Activated CD8-positive, alpha-beta memory T cell treated with anti-CD3 and anti-CD28 coated beads, Interleukin-2, amount 50 U/mL, for 24 hours (primary cell): ENCODE results near the gene OTOP1.
"Not testable (repeated sequence)": the region's sequence is repeated elsewhere in the genome, so short reads cannot be mapped to it uniquely, and the experiment has no call there.

Experiments used
- DNase-seq: peaks from one replicate; pipeline ENCODE4 v3.0.0-alpha.2; 2020; ENCODE audit errors: extremely low read depth

OTOP1 gene, protein sequence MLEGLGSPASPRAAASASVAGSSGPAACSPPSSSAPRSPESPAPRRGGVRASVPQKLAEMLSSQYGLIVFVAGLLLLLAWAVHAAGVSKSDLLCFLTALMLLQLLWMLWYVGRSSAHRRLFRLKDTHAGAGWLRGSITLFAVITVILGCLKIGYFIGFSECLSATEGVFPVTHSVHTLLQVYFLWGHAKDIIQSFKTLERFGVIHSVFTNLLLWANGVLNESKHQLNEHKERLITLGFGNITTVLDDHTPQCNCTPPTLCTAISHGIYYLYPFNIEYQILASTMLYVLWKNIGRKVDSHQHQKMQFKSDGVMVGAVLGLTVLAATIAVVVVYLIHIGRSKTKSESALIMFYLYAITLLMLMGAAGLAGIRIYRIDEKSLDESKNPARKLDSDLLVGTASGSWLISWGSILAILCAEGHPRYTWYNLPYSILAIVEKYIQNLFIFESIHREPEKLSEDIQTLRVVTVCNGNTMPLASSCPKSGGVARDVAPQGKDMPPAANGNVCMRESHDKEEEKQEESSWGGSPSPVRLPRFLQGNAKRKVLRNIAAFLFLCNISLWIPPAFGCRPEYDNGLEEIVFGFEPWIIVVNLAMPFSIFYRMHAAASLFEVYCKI

DNA sequence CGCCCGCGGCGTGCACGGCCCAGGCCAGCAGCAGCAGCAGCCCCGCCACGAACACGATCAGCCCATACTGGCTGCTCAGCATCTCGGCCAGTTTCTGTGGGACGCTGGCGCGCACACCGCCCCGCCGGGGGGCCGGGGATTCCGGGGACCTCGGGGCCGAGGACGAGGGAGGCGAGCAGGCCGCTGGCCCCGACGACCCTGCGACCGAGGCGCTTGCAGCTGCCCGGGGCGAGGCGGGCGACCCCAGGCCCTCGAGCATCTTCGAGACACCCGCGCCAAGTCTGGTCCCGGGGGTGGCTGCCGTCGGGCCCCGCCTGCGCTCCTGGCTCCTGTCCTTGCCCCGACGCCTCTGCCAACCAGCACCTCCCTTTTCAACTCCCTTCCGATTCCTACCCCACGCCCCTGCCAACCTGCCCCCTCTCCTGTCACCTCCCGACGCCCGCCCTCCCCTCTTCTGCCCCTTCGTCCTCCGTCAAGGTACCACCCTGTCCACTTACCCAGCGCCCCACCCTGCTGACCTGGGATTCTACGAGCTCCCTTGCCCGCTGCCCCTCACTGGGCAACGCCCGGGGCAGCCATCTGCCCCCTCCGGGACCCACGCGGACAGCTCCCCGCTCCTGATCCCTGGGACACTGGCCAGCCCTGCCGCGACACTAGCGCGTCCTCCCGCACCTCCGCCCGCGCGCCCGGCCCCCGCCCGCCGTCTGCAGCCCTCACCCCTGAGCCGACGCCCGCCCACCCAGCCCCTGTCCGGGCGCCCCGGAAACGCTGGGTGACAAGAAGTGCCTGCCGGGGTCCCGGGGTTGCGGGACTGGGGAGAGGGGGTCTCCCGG is at the start of gene OTOP1:
TSS of gene OTOP1 (minus strand) at position 324 of the 833 bp plus-strand sequence. CDS start at position 259, 65 bp downstream.
- DNase-seq: no peak

DNA sequence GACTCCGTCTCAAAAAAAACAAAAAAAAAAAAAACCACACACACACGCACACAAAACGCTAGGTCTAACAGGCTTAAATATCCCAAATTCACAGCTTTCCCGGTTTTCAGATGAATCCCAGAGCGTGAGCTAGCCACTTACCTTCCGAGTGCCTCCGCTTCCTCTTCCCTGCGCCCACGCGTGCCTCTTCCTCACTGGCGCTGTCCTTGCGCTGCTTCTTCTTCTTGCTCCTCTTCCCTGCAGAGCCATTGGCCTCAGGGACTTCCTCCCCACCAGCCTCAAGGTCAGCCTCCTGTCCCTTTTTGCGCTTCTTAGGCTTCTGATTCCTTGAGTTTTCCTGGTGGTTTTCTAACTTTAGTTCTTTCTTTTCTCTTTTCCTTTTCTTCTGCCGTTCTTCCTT is 47.5 kb upstream of the OTOP1 start:
- DNase-seq: no peak

DNA sequence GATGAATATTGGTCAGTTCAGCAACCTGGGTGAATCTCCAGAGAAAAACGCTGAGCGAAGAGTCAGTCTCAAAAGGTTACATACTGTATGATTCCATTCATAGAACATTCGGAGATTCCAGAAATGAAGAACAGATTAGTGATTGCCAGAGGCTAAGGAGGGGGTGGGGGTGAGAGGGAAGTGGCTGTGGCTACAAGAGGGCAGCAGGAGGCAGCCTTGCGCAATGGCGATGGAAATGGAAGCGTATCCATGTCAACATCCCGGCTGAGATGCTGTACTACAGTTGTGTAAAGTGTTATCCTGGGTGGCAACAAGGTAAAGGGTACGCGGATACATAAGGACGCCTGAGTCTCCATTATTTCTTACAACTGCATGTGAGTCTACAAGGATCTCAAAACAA is 45.2 kb upstream of the OTOP1 start:
- no peak for DNase-seq

DNA sequence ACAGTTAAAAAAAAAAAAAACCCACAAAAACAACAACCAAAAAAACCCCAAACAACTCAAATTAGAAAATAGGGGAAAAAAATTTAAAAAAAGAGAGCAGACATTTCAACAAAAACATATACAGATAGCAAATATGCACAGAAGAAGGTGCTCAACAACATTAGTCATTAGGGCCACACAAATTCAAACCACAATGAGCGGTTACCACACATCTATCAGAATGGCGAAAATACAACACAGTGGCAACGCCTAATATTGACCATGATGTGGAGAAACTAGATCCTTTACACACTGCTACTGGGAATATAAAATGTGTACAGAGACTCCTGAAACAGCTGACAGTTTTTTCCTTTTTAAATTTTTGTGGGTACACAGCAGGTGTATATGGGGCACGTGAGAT is 43.8 kb upstream of the OTOP1 start:
- no peak for DNase-seq

DNA sequence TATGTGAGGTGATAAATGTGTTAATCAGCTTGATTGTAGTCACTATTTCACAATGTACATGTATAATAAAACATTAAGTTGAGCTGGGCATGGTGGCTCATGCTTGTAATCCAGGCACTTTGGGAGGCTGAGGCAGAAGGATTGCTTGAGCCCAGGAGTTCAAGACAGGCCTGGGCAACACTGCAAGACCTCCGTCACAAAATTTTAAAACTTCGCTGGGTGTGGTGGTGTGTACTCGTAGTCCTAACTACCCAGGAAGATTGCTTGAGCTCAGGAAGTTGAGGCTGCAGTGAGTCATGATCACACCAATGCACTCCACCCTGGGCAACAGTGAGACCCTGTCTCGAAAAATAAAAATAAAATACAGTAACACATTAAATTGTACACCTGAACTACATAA is 43.1 kb upstream of the OTOP1 start:
- no peak for DNase-seq

DNA sequence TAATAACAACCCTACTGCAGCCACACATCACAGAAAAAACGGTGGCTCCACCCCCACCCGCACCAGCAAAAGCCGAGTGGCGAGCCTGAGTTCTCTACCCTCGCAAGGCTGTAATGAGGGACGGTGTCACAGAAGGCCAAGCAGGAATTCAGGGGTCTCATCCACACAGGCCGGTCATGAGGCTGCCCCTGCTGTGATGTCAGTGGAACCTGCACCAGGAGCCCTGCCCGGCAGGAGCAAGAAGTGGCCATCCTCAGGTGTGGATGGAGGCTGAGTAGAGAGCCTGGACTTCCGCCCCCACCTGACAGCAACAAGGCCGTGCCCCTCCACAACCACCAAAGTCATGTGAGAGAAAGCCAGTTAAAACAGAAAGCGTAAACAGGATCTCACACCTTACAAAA is 42.6 kb upstream of the OTOP1 start:
- DNase-seq: no peak

DNA sequence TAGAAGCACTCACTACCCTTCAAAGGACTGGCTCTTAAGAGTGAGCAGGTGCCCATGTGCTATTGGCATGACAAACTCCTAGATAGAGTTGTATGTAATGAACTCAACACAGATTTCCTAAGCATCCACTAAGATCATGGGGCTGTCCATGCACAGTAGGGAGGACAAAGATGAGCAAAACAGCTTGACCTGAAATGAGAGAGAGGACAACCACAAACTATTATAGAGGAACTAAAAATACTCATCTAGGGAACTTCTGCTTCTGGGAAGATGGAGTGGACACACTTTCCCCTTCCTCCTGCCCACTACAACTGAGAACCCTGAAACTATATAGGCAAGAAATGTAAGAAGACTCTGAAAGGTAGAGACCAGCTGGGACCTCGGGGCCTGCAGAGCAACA is 42.0 kb upstream of the OTOP1 start:
- DNase-seq: no peak

DNA sequence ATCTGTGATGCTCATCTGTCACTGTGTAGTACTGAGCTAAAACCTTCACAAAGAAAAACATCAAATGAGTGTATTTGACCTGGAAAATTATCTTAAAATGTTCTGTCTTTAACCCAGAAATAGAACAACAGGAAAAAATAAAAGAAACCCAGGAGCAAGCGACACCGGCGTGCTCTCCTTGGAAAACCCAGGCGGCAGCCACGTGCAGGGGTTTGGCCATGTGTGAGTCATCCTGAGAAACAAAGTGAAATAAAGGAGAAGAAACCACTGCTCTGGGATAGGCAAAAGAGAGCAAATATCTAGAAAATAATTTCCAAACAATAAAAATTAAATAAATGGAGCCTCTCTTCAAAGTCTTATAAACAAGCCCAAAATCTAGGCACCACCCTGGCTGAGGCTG is 41.3 kb upstream of the OTOP1 start:
- no peak for DNase-seq

DNA sequence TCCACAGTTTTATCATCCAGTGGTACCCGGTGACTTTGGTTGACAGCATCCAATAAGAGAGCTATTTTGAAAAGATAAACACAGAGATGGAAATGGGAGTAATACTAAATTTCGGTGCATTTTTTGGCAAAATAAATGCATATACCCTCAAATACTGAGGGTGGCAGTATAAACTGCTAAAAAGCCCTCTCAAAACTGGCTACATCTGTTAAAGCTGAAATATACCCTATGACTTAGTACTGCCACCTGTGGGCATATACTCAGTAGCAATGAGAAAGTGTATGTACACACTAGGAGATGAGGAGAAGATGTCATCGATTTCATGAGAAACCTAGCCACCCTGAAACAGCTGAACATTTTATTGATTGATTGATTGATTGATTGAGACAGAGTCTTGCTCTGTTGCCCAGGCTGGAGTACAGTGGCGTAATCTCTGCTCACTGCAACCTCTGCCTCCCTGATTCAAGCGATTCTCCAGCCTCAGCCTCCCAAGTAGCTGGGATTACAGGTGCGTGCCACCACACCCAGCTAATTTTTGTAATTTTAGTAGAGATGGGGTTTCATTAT is 33.5 kb upstream of the OTOP1 start:
- DNase-seq: no peak

DNA sequence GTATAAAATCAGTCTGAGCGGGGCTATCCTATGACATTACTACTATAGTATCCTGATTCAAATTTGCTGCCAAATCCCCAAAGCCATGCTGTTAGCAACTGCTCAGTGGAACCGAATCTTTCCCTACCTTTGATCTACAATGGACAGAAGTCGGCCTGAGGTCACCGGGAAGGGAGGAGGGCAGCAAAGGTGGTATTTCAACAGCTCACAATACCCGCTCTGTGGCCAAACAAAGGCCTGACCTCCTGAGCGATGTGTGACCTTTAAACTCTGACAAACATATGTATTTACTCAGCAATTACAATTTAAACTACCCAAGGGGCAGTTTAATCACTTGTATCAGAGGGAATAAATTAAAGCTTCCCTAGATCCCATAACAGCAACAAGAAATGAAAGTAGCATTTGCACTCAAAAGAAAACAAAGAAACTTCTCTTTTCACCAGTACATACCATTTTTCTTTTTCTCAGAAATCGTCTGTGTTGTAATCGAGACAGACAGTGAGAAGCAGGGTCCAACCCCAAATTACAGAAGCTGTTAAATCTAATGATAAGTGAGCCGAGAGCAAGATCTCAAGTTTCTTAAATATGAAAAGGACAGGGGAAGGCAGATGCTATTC is 32.9 kb upstream of the OTOP1 start:
- DNase-seq: no peak

DNA sequence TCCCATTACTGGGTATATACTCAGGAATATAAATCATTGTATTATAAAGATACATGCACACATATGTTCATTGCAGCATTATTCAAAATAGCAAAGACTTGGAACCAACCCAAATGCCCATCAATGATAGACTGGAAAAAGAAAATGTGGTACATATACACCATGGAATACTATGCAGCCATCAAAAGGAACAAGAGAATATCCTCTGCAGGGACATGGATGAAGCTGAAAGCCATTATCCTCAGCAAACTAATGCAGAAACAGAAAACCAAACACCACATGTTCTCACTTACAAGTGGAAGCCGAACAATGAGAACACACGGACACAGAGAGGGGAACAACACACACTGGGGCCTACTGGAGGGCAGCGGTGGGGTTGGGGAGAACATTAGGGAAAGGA is 31.0 kb upstream of the OTOP1 start:
- not testable (repeated sequence) for DNase-seq

DNA sequence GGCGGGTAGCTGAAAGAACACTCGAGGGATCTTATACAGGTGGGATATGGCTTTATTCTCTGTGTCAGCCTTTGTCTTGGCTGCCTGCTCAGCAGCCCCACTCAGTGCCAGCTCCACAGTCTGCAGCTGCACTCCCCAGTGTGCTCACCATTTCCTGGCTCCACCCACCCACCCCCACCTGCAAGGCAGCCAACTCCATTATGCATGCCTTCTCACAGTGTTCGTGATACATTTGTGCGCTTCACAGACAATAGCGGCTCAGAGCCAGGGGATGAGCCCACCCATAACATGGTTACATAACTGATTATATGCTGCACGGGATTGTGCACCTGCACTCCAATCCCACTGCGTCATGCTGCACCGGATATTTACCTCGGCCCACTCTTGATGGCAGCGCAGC is 30.1 kb upstream of the OTOP1 start:
- DNase-seq: no peak

DNA sequence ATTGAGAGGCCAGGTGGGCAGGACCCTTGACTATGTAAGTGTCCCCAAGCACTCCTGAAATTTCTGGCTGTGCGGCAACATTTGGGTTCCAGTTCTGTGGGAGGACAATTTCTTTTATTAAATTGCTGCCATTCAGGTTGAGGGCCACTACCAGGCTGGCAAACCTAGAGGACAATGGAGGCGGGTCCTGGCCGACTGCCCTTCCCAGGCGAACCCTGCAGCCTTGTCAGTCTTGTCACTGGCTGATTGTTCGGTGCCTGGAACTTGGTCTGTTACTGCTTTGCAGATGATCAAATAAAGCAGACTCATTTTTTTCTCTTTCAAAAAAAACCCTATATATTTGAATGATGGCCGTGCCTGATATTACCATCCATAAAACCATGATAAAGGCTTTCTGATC is 27.9 kb upstream of the OTOP1 start:
- no peak for DNase-seq

DNA sequence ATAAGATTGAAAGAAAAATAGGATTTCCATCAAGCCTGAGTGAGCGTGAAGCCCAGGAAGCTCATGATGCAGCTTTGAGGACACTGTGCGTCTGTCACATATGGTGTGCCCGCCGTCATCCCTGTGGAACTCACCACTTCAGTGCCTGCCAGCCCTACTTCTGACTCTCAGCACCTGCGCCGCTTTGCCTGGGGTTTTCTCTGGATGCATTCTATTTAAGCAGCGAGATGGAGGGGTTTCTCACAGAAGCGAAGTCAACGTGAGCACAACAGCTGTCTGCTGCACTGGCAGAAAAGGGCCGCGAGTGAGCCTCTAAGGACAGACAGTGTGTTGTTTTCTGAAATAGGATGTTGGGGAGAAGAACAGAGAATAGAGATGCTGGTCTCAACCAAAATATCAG is 27.5 kb upstream of the OTOP1 start:
- no peak for DNase-seq

DNA sequence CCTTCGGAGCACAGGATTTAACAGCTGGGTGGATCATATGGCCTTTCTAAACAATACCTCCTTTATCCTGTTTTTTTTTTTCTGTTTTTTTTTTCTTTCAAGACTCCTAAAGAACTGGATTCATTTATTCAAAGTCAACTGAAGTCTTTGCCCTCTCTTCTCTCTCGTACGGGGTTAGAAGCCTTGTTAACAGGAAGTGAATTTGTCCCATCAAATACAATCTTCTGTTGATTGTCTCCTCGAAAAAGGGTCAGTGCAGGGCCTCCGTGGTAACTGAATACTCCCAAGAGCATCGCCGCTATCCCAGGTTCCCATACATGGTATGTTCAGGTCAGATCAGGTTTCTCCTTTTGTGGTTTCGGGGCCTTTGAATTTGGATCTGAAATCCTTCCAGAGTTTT is 23.1 kb upstream of the OTOP1 start:
- DNase-seq: no peak

DNA sequence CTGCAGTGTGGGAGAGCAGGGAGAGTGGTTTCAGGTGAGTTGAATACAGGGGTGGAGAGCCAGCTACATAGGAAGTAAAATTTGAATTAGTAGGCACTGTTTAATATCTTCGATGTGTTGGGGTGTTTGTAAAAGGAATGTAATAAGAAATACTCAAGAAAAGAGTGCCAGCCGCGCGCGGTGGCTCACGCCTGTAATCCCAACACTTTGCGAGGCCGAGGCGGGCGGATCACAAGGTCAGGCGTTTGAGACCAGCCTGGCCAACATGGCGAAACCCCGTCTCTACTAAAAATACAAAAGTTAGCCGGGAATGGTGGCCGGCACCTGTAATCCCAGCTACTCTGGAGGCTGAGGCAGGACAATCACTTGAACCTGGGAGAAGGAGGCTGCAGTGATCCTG is 22.6 kb upstream of the OTOP1 start:
- not testable (repeated sequence) for DNase-seq

DNA sequence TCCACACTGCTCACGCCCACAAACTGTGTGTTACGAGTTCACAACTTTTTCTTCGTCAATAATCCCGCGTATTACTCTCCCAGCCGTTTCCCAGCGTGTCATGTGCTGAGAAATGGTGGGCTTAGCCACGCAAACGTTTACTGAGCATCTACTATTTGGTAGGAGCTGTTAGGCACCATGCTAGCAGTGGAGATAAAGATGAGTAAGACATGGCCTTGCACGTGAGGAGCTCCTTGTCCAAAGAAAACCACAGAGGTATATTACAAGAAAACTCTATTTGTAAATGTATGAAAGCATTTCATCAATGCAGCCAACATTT is 22.1 kb upstream of the OTOP1 start:
- DNase-seq: no peak

DNA sequence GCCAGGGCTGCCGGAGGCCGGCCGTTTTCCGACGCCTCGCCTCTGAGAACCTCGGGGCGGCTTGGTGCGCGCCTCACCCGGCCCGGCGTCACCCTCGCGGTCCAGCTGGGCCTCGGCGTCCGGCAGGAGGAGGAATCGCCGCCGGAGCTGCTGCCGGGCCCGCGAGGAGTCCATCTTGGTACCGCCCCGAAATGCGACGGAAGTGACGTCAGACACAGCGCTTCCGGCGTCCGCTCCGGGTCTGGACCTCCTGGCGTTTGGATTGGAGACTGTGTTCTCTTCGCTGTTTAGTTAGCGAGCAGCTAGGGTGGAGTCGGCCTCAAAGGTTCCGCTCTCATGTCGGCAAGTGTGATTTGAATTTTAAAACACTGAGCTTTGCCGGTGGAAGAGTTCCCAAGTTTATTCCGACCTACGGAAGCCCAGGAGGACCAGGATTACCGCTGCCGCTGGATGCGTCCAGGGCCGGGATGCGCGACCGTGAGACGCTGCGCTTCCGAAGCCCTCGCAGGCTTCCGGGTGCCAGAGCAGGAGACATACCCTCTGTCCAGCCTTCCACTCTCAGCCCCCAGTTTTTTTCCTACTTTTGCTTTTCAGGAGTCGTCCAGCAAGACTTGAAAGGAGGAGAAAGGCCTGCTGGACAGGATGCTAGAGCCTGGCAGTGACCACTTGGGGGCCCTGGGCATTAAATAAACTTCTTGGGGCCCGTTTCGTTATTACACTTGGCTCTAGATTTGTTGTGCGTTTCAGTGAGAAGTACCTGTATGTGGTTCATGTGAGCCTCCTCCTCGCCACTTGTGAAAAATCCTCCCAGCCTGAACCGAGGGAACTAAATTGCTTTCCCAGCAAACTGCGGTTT is 21.5 kb upstream of the OTOP1 start, which contains the start of gene TMEM128:
TSS of gene TMEM128 (minus strand) at position 195 of the 856 bp plus-strand sequence. CDS start at position 174, 21 bp downstream.
- peak; percentile 82 for DNase-seq

DNA sequence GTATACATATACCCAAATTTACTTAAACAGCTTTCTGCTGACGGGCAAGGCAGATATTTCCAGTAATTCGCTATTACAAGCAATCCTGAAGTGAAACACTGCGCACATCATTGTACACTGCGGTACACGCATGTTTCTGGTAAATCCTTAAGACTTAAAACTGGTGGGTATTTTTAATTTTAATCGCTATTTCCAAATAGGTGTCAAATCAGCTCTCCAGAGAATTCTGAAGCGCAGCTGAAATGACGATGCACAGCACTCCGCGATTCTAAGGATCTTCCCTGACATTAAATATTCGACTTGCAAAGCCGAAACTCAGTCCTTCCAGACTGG is 20.9 kb upstream of the OTOP1 start:
- DNase-seq: no peak

DNA sequence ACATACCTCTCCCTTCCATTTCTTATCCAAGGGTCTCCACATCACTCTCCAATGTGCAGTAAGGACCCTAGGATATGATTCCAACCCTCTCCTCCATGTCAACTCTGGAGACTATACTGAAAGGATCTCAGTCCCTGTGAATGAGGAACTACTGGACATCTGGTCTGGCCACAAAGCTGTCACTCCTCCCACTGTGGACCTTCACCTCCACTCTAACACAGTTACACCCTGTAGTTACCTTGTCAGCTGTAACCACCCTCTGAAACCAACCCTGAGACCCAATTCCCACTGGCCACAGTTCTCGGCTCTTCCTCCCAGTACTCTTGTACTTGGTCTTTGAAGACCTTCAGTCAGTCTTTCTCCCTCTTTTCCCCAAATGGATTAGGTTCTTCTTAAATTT is 18.4 kb upstream of the OTOP1 start:
- no peak for DNase-seq

DNA sequence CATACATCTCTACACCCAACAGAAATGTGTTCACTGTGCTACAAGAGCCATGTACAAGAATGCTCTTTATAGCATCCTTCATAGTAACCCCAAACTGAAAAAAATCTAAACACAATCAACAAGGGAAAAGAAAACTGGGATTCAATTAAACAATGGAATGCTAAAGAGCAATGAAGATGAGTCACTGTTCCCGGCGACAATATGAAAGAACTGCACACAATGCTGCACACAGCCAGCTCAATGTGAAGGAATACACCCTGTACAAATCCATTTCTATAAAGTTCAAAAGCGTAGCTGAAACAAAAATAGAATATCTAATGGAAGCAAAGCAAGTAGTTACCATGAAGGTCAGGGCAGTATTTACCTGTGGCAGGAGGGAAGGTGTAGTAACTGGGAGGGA is 12.8 kb upstream of the OTOP1 start:
- not testable (repeated sequence) for DNase-seq
